Uterus (tissue), 4 donors: Measurements from ENCODE around the gene AP1S2. TPM values are rescaled to one million over a fixed set of nuclear protein-coding genes. Genes with fewer than 3 reads are reported as not detected.

ENCODE experiments used
- DNase-seq, 2 donors: peaks; one replicate each; pipeline ENCODE4 v3.0.0-alpha.2; 2019 to 2020
- H3K27ac ChIP-seq, 2 donors: fragments of 200-600 bp; sonication (generic); 1 replicate in 1 of 2; 2 replicates in 1 of 2; pipeline ENCODE4 v1.5.1; 2016 to 2018
- H3K27me3 ChIP-seq, 2 donors: fragments of 200-600 bp; sonication (generic); one replicate each; pipeline ENCODE4 v1.5.1; 2018 to 2019; ENCODE audit warnings: control low read depth in 1 of 2
- H3K36me3 ChIP-seq, 2 donors: fragments of 200-600 bp; sonication (generic); one replicate each; pipeline ENCODE4 v1.5.1; 2019; ENCODE audit warnings: control low read depth in 1 of 2
- H3K4me1 ChIP-seq, 2 donors: fragments of 200-600 bp; sonication (generic); one replicate each; pipeline ENCODE4 v1.5.1; 2018 to 2019; ENCODE audit warnings: control low read depth in 1 of 2
- H3K4me3 ChIP-seq, 2 donors: fragments of 200-600 bp; sonication (generic); 1 replicate in 1 of 2; 2 replicates in 1 of 2; pipeline ENCODE4 v1.5.1; 2018 to 2019; ENCODE audit warnings: mild to moderate bottlenecking in 1 of 2
- H3K9me3 ChIP-seq, 2 donors: fragments of 200-600 bp; sonication (generic); one replicate each; pipeline ENCODE4 v1.5.1; 2019; ENCODE audit warnings: control low read depth in 1 of 2
- POLR2A ChIP-seq, 2 donors: fragments of 450-650 bp; IDR thresholded peaks; one replicate each; pipeline ENCODE4 v1.6.1; 2016; ENCODE audit warnings: antibody characterized with exemption in 2 of 2, mild to moderate bottlenecking in 1 of 2, moderate library complexity in 1 of 2
- intact Hi-C: fragments of 100-400 bp; cut with DNase I; formaldehyde crosslinking; loops from one replicate; pipeline ENCODE4 v1.15.1; 2023; ENCODE audit warnings: low total_unique reads
- total RNA-seq, 4 donors: library from RNA; depleted of rRNA in 3 of 4; stranded (reverse); fragments of >200 nt in 3 of 4; gene quantifications; one replicate each; pipeline versions ENCODE4 v1.1.0 to v1.2.4, GENCODE V29; 2014 to 2023
- TF ChIP-seq, protein P1 (sequence below), 4 experiments: fragments of 200-600 bp in 2 of 4; fragments of 450-650 bp in 2 of 4; sonication (generic) in 2 of 4; IDR thresholded peaks; one replicate each; pipeline ENCODE4 v1.5.1; 2016 to 2019; ENCODE audit warnings: antibody characterized with exemption in 4 of 4, mild to moderate bottlenecking in 2 of 4, moderate library complexity in 1 of 4
- donor health status: DM: yes; HTN: yes; CAD: no.

Gene AP1S2
- total RNA-seq, 4 donors from 2014 or later = 64.7 to 112 (median 73.9) TPM

DNA sequence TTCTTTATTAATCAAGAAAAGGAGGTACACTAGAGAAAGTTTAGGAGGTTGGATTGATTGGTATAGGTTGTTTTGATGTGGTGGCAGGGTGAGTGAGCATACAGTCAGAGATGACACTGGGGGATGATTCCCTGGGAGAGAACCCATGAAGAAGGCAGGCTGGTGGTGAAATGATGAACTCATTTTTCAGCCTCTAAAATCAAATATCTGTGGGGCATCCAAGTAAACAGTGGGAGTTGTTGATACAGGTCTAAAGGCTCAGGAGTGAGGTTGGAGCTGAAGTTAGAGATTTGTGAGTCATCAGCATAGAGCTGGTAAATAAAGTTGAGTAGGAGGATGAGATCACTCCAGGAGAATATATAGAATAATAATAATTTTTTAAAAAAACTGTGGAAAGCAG is 10.0 kb upstream of the AP1S2 start:
- Histone ChIP-seq H3K27ac (no peak overlapping the region), H3K36me3 (no peaks in the 10 kb centered on the region), H3K27me3 (peaks cover 0 to 3% of the 10 kb centered on the region in 2 donors), H3K4me1 (no peaks in the 10 kb centered on the region), H3K4me3 (no peak overlapping the region), H3K9me3 (no peaks in the 10 kb centered on the region)
- no peak for TF ChIP-seq POLR2A (IDR thresholded peaks at IDR 0.05)
- TF ChIP-seq, protein P1, sequence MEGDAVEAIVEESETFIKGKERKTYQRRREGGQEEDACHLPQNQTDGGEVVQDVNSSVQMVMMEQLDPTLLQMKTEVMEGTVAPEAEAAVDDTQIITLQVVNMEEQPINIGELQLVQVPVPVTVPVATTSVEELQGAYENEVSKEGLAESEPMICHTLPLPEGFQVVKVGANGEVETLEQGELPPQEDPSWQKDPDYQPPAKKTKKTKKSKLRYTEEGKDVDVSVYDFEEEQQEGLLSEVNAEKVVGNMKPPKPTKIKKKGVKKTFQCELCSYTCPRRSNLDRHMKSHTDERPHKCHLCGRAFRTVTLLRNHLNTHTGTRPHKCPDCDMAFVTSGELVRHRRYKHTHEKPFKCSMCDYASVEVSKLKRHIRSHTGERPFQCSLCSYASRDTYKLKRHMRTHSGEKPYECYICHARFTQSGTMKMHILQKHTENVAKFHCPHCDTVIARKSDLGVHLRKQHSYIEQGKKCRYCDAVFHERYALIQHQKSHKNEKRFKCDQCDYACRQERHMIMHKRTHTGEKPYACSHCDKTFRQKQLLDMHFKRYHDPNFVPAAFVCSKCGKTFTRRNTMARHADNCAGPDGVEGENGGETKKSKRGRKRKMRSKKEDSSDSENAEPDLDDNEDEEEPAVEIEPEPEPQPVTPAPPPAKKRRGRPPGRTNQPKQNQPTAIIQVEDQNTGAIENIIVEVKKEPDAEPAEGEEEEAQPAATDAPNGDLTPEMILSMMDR (IDR thresholded peaks at IDR 0.05) = no peak
- no peak for DNase-seq
- intact Hi-C loops = no loop called here

DNA sequence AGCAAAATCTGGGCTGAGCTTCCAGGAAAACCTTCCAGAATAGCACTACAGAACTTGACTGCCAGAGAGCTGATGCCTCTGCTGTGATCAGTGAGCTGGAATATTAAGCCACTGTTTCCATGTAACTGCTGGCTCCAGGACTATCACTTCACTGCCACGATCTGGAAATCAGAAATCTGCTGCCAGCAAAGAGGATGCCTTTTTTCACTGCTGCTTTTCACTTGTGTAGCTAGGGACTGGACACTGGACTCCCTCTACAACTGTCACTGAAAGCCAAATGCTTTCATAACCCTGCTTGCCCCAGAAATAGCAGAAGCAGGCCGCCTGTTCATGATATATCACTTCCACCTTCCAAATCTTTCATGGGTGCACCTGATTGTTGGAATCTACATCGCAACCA is 9.4 kb upstream of the AP1S2 start:
- Histone ChIP-seq H3K27ac (no peak overlapping the region), H3K27me3 (peaks cover 0 to 3% of the 10 kb centered on the region in 2 donors), H3K4me3 (no peak overlapping the region), H3K9me3 (no peaks in the 10 kb centered on the region), H3K36me3 (no peaks in the 10 kb centered on the region), H3K4me1 (no peaks in the 10 kb centered on the region)
- TF ChIP-seq, protein P1 (IDR thresholded peaks at IDR 0.05) = no peak
- no peak for DNase-seq
- intact Hi-C loops = no loop called here

DNA sequence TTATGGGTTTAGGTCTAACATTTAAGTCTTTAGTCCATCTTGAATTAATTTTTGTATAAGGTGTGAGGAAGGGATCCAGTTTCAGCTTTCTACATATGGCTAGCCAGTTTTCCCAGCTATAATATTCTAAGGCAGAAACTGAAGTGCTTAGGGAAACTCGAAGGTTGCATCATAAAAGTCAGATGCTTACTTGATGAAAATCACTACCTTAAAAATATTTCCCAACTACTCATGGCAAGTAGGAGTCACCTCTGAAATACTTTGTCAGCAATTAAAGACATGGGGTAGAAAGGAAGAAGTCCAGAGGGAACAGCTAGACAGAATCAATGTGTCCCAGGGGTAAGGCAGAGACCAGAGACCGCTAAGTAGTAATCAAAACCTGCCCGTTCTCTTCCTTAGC is 6.3 kb upstream of the AP1S2 start:
- Histone ChIP-seq H3K36me3 (no peaks in the 10 kb centered on the region), H3K4me1 (no peaks in the 10 kb centered on the region), H3K4me3 (no peak overlapping the region), H3K27me3 (peaks cover 0 to 3% of the 10 kb centered on the region in 2 donors), H3K9me3 (no peaks in the 10 kb centered on the region), H3K27ac (no peak overlapping the region)
- DNase-seq = no peak
- TF ChIP-seq, protein P1 (IDR thresholded peaks at IDR 0.05) = no peak
- TF ChIP-seq POLR2A (IDR thresholded peaks at IDR 0.05) = no peak
- intact Hi-C loops = no loop called here

DNA sequence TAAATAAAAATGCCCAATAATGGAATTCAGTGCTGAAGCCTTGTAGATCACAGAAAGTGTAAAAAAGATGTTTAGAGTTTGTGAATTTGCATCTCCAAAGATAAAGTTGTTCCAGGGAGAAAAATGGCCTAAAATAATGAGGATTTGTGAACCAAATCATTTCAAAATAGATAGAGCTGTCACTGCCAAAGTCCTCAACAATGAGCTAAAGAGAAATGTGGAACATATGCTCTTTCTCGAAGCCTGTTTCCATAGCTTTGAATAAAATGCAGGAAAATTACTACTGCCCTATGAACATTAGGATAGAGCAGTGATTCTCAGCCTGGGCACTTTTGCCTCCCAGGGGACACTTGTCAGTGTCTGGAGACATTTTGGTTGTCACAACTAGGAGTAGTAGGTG is 3.4 kb upstream of the AP1S2 start:
- peaks cover 0 to 3% of the 10 kb centered on the region in 2 donors for H3K27me3 ChIP-seq
- no peak overlapping the region for H3K4me3 ChIP-seq
- no peak overlapping the region for H3K27ac ChIP-seq
- TF ChIP-seq POLR2A (IDR thresholded peaks at IDR 0.05) = no peak
- TF ChIP-seq, protein P1 (IDR thresholded peaks at IDR 0.05) = no peak
- DNase-seq = no peak
- no peaks in the 10 kb centered on the region for H3K9me3 ChIP-seq
- H3K4me1 ChIP-seq = peaks cover 0 to 1% of the 10 kb centered on the region in 2 donors
- intact Hi-C loops = no loop called here
- H3K36me3 ChIP-seq = no peaks in the 10 kb centered on the region

DNA sequence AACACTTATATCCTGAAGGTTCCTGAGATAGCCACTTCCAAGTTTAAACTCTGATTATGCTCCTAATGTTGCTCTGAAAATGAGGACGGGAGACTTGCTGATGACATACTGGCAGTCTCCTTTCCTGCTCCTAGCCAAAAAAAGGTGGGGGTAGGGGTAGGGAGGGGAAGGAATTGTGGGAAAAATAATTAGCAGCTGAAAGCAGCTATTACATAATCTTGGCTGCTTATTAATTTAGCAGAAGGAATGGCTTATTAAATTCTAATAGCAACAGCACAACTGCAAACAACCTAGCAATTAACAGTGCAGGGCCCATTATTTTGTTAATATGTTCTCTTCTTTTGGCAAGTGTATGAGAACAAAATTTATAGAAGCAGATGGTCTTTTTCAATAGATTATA is 2.0 kb upstream of the AP1S2 start:
- intact Hi-C loops = no loop called here
- peaks cover 0 to 4% of the 10 kb centered on the region in 2 donors for H3K4me1 ChIP-seq
- H3K27ac ChIP-seq = peak overlapping the region; percentile 2 to 86
- no peaks in the 10 kb centered on the region for H3K9me3 ChIP-seq
- no peaks in the 10 kb centered on the region for H3K27me3 ChIP-seq
- no peak for DNase-seq
- no peaks in the 10 kb centered on the region for H3K36me3 ChIP-seq
- no peak overlapping the region for H3K4me3 ChIP-seq
- TF ChIP-seq, protein P1 (IDR thresholded peaks at IDR 0.05) = no peak
- no peak for TF ChIP-seq POLR2A (IDR thresholded peaks at IDR 0.05)
